ENCODE measurements around the gene CNOT4.

The CNOT4 gene

GRCh38 chr7:135492151-135492550 lies 17.8 kb downstream of the CNOT4 start:
- no peaks in the 10 kb centered on the region for H3K36me3 ChIP-seq (ENCODE audit: insufficient read depth, low read length)
- no peaks in the 10 kb centered on the region for H3K9me3 ChIP-seq (ENCODE audit: insufficient read depth, low read length, severe bottlenecking)
- TF ChIP-seq CTCF (IDR thresholded peaks at IDR 0.05; ENCODE audit: borderline replicate concordance, extremely low read depth, low read length, poor library complexity, severe bottlenecking) (no peak), EZH2 (IDR thresholded peaks at IDR 0.05; ENCODE audit: borderline replicate concordance, low read depth, low read length, severe bottlenecking) (no peak)
- ATAC-seq (ENCODE audit: insufficient read depth, low read depth) (no peak), DNase-seq (no peak)
- peaks cover 34% of the 10 kb centered on the region for H4K20me1 ChIP-seq (ENCODE audit: insufficient read depth, low read length)
- no peak overlapping the region for H2AFZ ChIP-seq (ENCODE audit: low read depth, low read length)
- no peaks in the 10 kb centered on the region for H3K4me1 ChIP-seq (ENCODE audit: insufficient read depth, low read length)
- H3K9ac ChIP-seq (ENCODE audit: low read depth, low read length): no peak overlapping the region
- no peak overlapping the region for H3K4me2 ChIP-seq (ENCODE audit: insufficient read depth, low read length)
- H3K27me3 ChIP-seq (ENCODE audit: insufficient read depth, low read length, poor library complexity): no peaks in the 10 kb centered on the region
- H3K27ac ChIP-seq (ENCODE audit: low read length): no peak overlapping the region
- no peak overlapping the region for H3K4me3 ChIP-seq (ENCODE audit: low read depth in 1 of 2, low read length in 2 of 2)
- H3K79me2 ChIP-seq (ENCODE audit: insufficient read depth, low read length): peaks cover 100% of the 10 kb centered on the region

- Histone ChIP-seq H3K4me2 (ENCODE audit: insufficient read depth, low read length) (no peak overlapping the region), H3K4me3 (ENCODE audit: low read depth in 1 of 2, low read length in 2 of 2) (no peak overlapping the region), H3K4me1 (ENCODE audit: insufficient read depth, low read length) (no peaks in the 10 kb centered on the region), H3K36me3 (ENCODE audit: insufficient read depth, low read length) (no peaks in the 10 kb centered on the region), H3K27ac (ENCODE audit: low read length) (no peak overlapping the region), H3K9ac (ENCODE audit: low read depth, low read length) (no peak overlapping the region), H3K9me3 (ENCODE audit: insufficient read depth, low read length, severe bottlenecking) (no peaks in the 10 kb centered on the region), H2AFZ (ENCODE audit: low read depth, low read length) (no peak overlapping the region), H4K20me1 (ENCODE audit: insufficient read depth, low read length) (peaks cover 31% of the 10 kb centered on the region), H3K79me2 (ENCODE audit: insufficient read depth, low read length) (peaks cover 100% of the 10 kb centered on the region), H3K27me3 (ENCODE audit: insufficient read depth, low read length, poor library complexity) (no peaks in the 10 kb centered on the region)
- no peak for ATAC-seq (ENCODE audit: insufficient read depth, low read depth)
- no peak for TF ChIP-seq CTCF (IDR thresholded peaks at IDR 0.05; ENCODE audit: borderline replicate concordance, extremely low read depth, low read length, poor library complexity, severe bottlenecking)
- no peak for TF ChIP-seq EZH2 (IDR thresholded peaks at IDR 0.05; ENCODE audit: borderline replicate concordance, low read depth, low read length, severe bottlenecking)
- DNase-seq: no peak
These were observed 19.1 kb downstream of the CNOT4 start for GRCh38 chr7:135490783-135491182.

- H3K79me2 ChIP-seq (ENCODE audit: insufficient read depth, low read length): peaks cover 100% of the 10 kb centered on the region
- H2AFZ ChIP-seq (ENCODE audit: low read depth, low read length): no peak overlapping the region
- H3K9me3 ChIP-seq (ENCODE audit: insufficient read depth, low read length, severe bottlenecking): no peaks in the 10 kb centered on the region
- ATAC-seq (ENCODE audit: insufficient read depth, low read depth): no peak
- TF ChIP-seq CTCF (IDR thresholded peaks at IDR 0.05; ENCODE audit: borderline replicate concordance, extremely low read depth, low read length, poor library complexity, severe bottlenecking) (no peak), EZH2 (IDR thresholded peaks at IDR 0.05; ENCODE audit: borderline replicate concordance, low read depth, low read length, severe bottlenecking) (no peak)
- no peaks in the 10 kb centered on the region for H3K27me3 ChIP-seq (ENCODE audit: insufficient read depth, low read length, poor library complexity)
- no peak overlapping the region for H3K9ac ChIP-seq (ENCODE audit: low read depth, low read length)
- no peak overlapping the region for H3K27ac ChIP-seq (ENCODE audit: low read length)
- H3K36me3 ChIP-seq (ENCODE audit: insufficient read depth, low read length): no peaks in the 10 kb centered on the region
- H3K4me3 ChIP-seq (ENCODE audit: low read depth in 1 of 2, low read length in 2 of 2): no peak overlapping the region
- no peak overlapping the region for H3K4me2 ChIP-seq (ENCODE audit: insufficient read depth, low read length)
- DNase-seq: no peak
- H4K20me1 ChIP-seq (ENCODE audit: insufficient read depth, low read length): peaks cover 30% of the 10 kb centered on the region
- H3K4me1 ChIP-seq (ENCODE audit: insufficient read depth, low read length): no peaks in the 10 kb centered on the region
These were observed 20.1 kb downstream of the CNOT4 start for GRCh38 chr7:135489791-135490190.

Data from DND-41 (cell line).